DOHH2 (cell line): ENCODE measurements around the gene MAP2K5.

ENCODE experiments used
- H3F3A ChIP-seq: fragments of 200-600 bp; sonication (generic), shearing (Covaris generic); 2 replicates; pipeline ENCODE4 v1.6.0; 2016; ENCODE audit warnings: antibody characterized with exemption, mild to moderate bottlenecking; ENCODE audit not compliant: control insufficient read depth, insufficient read depth
- H3K27ac ChIP-seq: fragments of 200-600 bp; sonication (generic); 2 replicates; pipeline ENCODE4 v1.5.1; 2014; ENCODE audit warnings: low read depth, mild to moderate bottlenecking, low read length, moderate library complexity
- H3K27me3 ChIP-seq: fragments of 200-600 bp; sonication (generic); 2 replicates; pipeline ENCODE4 v1.6.1; 2014; ENCODE audit warnings: mild to moderate bottlenecking, low read length, mixed read lengths; ENCODE audit not compliant: control insufficient read depth
- H3K36me3 ChIP-seq: fragments of 200-600 bp; sonication (generic); 2 replicates; pipeline ENCODE4 v1.6.1; 2014; ENCODE audit warnings: mild to moderate bottlenecking, low read length, moderate library complexity, mixed read lengths; ENCODE audit not compliant: control insufficient read depth
- H3K4me1 ChIP-seq: fragments of 200-600 bp; sonication (generic); 2 replicates; pipeline ENCODE4 v1.6.1; 2014; ENCODE audit warnings: mild to moderate bottlenecking, low read length, mixed read lengths; ENCODE audit not compliant: control insufficient read depth
- H3K4me2 ChIP-seq: fragments of 200-600 bp; sonication (generic); 2 replicates; pipeline ENCODE4 v1.6.0; 2014; ENCODE audit warnings: mild to moderate bottlenecking, low read length, moderate library complexity
- H3K4me3 ChIP-seq: fragments of 200-600 bp; sonication (generic); 2 replicates; pipeline ENCODE4 v1.5.1; 2014; ENCODE audit warnings: mild to moderate bottlenecking, low read length, mixed read lengths
- H3K79me2 ChIP-seq: fragments of 200-600 bp; sonication (generic); 2 replicates; pipeline ENCODE4 v1.6.1; 2014; ENCODE audit warnings: mild to moderate bottlenecking, low read length, mixed read lengths; ENCODE audit not compliant: control insufficient read depth
- H3K9me2 ChIP-seq: fragments of 200-600 bp; sonication (generic); replicated peaks from 2 replicates; pipeline ENCODE4 v1.6.1; 2014; ENCODE audit warnings: mild to moderate bottlenecking, low read length, mixed read lengths; ENCODE audit not compliant: control insufficient read depth
- H3K9me3 ChIP-seq: fragments of 200-600 bp; sonication (generic); 2 replicates; pipeline ENCODE4 v1.6.1; 2014; ENCODE audit warnings: antibody characterized with exemption, low read length, mixed read lengths; ENCODE audit not compliant: control insufficient read depth, insufficient read depth
- H4K20me1 ChIP-seq: fragments of 200-600 bp; sonication (generic); 2 replicates; pipeline ENCODE4 v1.6.0; 2014; ENCODE audit warnings: low read depth, mild to moderate bottlenecking, antibody characterized with exemption, low read length, moderate library complexity; ENCODE audit not compliant: control insufficient read depth, insufficient read depth
- EZH2phosphoT487 ChIP-seq: fragments of 200-600 bp; sonication (generic); IDR thresholded peaks from 2 replicates; pipeline ENCODE4 v1.6.1; 2017; ENCODE audit warnings: borderline replicate concordance, mild to moderate bottlenecking, antibody characterized with exemption, low read length, moderate library complexity, mixed read lengths
- TF ChIP-seq, protein P1 (sequence below): fragments of 200-600 bp; sonication (generic); IDR thresholded peaks from one replicate; pipeline ENCODE4 v1.5.1; 2014; ENCODE audit warnings: antibody characterized with exemption, mild to moderate bottlenecking, low read depth, low read length; ENCODE audit not compliant: poor library complexity, severe bottlenecking

The MAP2K5 gene

DNA sequence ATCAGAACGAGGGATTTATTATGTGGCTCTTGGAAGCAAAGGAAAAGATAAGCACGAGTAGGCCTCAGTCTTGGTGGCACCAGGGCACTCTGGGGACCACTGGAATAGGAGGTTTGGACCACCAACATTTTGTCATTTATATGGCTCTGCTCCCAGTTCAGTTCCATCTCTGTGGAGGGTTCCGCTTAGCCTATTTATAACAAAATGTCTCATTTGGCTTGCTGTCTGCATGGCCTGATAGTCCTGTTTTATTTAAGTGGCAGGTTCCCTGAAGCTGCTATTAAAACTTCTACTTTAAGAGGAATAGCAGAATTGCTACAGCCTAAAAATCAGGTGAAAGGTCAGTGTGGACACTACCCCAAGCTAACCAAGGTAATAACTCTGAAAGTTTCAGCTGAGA lies 27.2 kb downstream of the MAP2K5 start:
- H3K4me2 ChIP-seq = peak overlapping the region; percentile 22
- peaks cover 31% of the 10 kb centered on the region for H3K4me1 ChIP-seq
- no peaks in the 10 kb centered on the region for H3K9me3 ChIP-seq
- no peak for TF ChIP-seq EZH2phosphoT487
- TF ChIP-seq, protein P1, sequence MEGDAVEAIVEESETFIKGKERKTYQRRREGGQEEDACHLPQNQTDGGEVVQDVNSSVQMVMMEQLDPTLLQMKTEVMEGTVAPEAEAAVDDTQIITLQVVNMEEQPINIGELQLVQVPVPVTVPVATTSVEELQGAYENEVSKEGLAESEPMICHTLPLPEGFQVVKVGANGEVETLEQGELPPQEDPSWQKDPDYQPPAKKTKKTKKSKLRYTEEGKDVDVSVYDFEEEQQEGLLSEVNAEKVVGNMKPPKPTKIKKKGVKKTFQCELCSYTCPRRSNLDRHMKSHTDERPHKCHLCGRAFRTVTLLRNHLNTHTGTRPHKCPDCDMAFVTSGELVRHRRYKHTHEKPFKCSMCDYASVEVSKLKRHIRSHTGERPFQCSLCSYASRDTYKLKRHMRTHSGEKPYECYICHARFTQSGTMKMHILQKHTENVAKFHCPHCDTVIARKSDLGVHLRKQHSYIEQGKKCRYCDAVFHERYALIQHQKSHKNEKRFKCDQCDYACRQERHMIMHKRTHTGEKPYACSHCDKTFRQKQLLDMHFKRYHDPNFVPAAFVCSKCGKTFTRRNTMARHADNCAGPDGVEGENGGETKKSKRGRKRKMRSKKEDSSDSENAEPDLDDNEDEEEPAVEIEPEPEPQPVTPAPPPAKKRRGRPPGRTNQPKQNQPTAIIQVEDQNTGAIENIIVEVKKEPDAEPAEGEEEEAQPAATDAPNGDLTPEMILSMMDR = no peak
- no peaks in the 10 kb centered on the region for H3K9me2 ChIP-seq
- no peaks in the 10 kb centered on the region for H3K79me2 ChIP-seq
- no peaks in the 10 kb centered on the region for H3K36me3 ChIP-seq
- no peaks in the 10 kb centered on the region for H3F3A ChIP-seq
- H3K27ac ChIP-seq = no peak overlapping the region
- H3K27me3 ChIP-seq = no peaks in the 10 kb centered on the region
- no peaks in the 10 kb centered on the region for H4K20me1 ChIP-seq
- H3K4me3 ChIP-seq = no peak overlapping the region

DNA sequence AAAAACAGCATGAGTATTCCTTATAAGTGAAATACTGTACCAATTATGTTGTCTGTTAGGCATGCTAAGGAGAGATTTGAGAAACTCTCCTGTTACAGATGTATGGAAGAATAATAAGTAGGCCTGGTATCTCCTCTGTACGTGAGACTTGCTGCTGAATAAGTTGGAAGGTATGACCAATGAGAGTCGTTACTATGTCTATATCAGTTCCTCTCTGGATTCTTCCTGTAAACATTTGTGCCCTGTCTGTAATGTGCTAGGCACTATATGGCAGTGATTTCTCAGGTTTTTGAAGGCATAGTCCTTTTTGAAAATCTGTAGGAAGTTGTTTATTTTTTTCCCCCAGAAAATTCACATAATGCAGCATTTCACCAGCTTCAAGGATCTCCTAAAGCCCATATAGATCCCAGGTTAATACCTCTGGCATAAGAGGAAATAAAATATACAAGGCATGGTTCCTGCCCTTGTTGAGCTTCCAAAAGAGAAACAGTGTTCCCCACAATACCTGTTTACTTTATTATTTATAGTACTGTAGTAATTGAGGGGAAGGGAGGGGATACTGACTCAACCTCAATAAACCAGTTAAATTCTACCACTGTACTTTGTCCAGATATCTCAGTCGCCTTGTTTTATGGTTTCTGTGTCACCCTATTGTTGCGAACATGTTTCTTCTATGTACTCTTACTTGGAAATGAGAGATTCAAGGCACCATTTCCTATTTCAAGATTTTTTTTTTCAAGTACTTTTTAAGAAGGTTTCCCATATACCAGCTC lies 28.6 kb downstream of the MAP2K5 start:
- Histone ChIP-seq H3K27ac (no peak overlapping the region), H3K79me2 (no peaks in the 10 kb centered on the region), H3K4me2 (no peak overlapping the region), H3K4me3 (no peak overlapping the region), H3F3A (no peaks in the 10 kb centered on the region), H4K20me1 (no peaks in the 10 kb centered on the region), H3K36me3 (no peaks in the 10 kb centered on the region), H3K4me1 (peaks cover 23% of the 10 kb centered on the region), H3K9me3 (no peaks in the 10 kb centered on the region), H3K9me2 (no peaks in the 10 kb centered on the region), H3K27me3 (no peaks in the 10 kb centered on the region)
- TF ChIP-seq, protein P1 = no peak
- TF ChIP-seq EZH2phosphoT487 = no peak

DNA sequence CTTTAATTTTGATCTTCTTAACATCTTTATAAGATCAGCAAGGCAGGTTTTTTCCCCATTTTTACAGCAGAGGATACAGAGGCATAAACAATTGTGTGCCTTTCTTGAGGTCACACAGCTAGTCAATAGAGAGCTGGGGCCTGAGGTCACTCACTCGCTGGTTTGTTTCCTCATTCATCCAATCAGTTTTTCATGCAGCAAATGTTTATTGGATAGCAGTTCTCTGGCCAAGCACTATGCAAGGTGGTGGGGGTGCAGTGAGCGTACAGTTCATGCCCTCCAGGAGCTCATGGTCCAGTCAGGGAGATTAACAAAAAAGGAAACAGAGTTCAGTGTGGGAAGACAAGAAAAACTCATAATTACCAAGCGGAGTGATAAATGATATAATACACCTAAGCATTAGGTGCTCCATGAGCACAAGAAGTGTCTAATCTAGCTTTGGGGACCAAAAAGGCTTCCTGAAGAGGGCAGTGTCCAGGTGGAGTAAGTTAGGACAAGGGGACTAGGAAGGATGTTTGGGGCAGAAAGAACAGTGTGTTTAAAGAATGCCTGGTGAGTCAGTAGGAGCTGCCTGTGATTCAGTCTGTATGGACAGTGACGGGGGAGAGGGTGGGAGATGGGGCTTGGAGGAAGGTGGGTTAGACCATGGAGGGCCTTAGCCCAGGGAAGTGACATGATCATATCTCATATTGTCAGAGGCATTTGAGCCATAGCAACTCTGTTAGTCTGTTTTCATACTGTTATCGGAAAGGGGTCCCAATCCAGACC lies 29.3 kb downstream of the MAP2K5 start:
- Histone ChIP-seq H3F3A (no peaks in the 10 kb centered on the region), H3K27ac (no peak overlapping the region), H3K4me1 (peaks cover 23% of the 10 kb centered on the region), H3K4me3 (no peak overlapping the region), H3K36me3 (no peaks in the 10 kb centered on the region), H3K9me2 (no peaks in the 10 kb centered on the region), H3K79me2 (no peaks in the 10 kb centered on the region), H4K20me1 (no peaks in the 10 kb centered on the region), H3K9me3 (no peaks in the 10 kb centered on the region), H3K4me2 (no peak overlapping the region), H3K27me3 (no peaks in the 10 kb centered on the region)
- TF ChIP-seq, protein P1 = no peak
- no peak for TF ChIP-seq EZH2phosphoT487
